A549 (cell line): ENCODE results near the gene SCGB1A1. TPM values are rescaled to one million over a fixed set of nuclear protein-coding genes. Genes with fewer than 3 reads are reported as not detected.
A peak's percentile ranks its signal among the peaks of the same experiment; 100 is the strongest.

Source experiments
- ATAC-seq, 2 experiments: fragments of 200-7000 bp in 1 of 2; fragments of >200 bp in 1 of 2; cut with Nextera tagmentation in 1 of 2; cut with Tn5 transposase in 1 of 2; 3 replicates each; pipeline versions ENCODE4 v1.8.0 to v1.9.1; 2018 to 2020; ENCODE audit warnings: mild to moderate bottlenecking in 1 of 2, moderate library complexity in 1 of 2
- CTCF ChIA-PET: fragments of 300-600 bp; sonication (Branson Sonifier 250); formaldehyde crosslinking; extraction: SDS; loops from one replicate; lab custom pipeline; 2021; ENCODE audit warnings: antibody characterized with exemption, inconsistent platforms; lab: Yijun Ruan, JAX
- POLR2A ChIA-PET: fragments of 350-600 bp; formaldehyde crosslinking; extraction: SDS; loops from one replicate; lab custom pipeline; 2021; ENCODE audit warnings: antibody characterized with exemption, inconsistent platforms; lab: Yijun Ruan, JAX
- DNase-seq, 2 experiments: peaks; one replicate each; pipeline versions ENCODE4 v3.0.0 to v3.0.0-alpha.2; 2011 to 2016; ENCODE audit warnings: low read depth in 1 of 2, low spot score in 1 of 2
- FAIRE-seq: peaks from 2 replicates; lab custom pipeline; 2011; peaks lifted over from hg19 to GRCh38; lab: Jason Lieb, UNC
- H3K27ac ChIP-seq, 2 experiments: fragments of >200 bp; sonication (Bioruptor Twin); formaldehyde crosslinking; 3 replicates each; pipeline ENCODE4 v1.5.1; 2016 to 2017
- H3K4me1 ChIP-seq: fragments of >200 bp; sonication (Bioruptor Twin); formaldehyde crosslinking; 3 replicates; pipeline ENCODE4 v1.6.1; 2016
- H3K4me2 ChIP-seq: fragments of >200 bp; sonication (Bioruptor Twin); formaldehyde crosslinking; 3 replicates; pipeline ENCODE4 v1.6.1; 2016
- H3K4me3 ChIP-seq: fragments of >200 bp; sonication (Bioruptor Twin); formaldehyde crosslinking; 3 replicates; pipeline ENCODE4 v1.5.1; 2016
- H3K9me3 ChIP-seq: fragments of >200 bp; sonication (Bioruptor Twin); formaldehyde crosslinking; 3 replicates; pipeline ENCODE4 v1.6.1; 2016
- CBX8 ChIP-seq: fragments of 200-600 bp; sonication (generic); IDR thresholded peaks from 2 replicates; pipeline ENCODE4 v1.6.1; 2016
- CEBPB ChIP-seq, 2 experiments: fragments of >200 bp in 1 of 2; sonication (Bioruptor Twin) in 1 of 2; formaldehyde crosslinking in 1 of 2; IDR thresholded peaks; 2 replicates each; pipeline ENCODE4 v1.6.1; 2012 to 2016
- CHD2 ChIP-seq: fragments of 150-350 bp; IDR thresholded peaks from 2 replicates; pipeline ENCODE4 v1.6.1; 2014; ENCODE audit warnings: low read length; ENCODE audit not compliant: partially characterized antibody
- CHD4 ChIP-seq: fragments of 200-600 bp; sonication (generic); IDR thresholded peaks from 2 replicates; pipeline ENCODE4 v1.6.1; 2016; ENCODE audit warnings: antibody characterized with exemption, mild to moderate bottlenecking, borderline replicate concordance
- CTCF ChIP-seq: fragments of >200 bp; sonication (Bioruptor Twin); formaldehyde crosslinking; IDR thresholded peaks from 3 replicates; pipeline ENCODE4 v1.5.1; 2016
- EHF ChIP-seq: fragments of 250-450 bp; sonication (Bioruptor Pico); IDR thresholded peaks from 2 replicates; pipeline ENCODE4 v1.5.0; 2020; ENCODE audit warnings: mild to moderate bottlenecking
- ESRRA ChIP-seq: fragments of 150-350 bp; IDR thresholded peaks from 2 replicates; pipeline ENCODE4 v1.6.1; 2014; ENCODE audit warnings: mild to moderate bottlenecking, low read length, borderline replicate concordance
- FOSL2 ChIP-seq, 2 experiments: fragments of 450-650 bp in 1 of 2; fragments of >200 bp in 1 of 2; sonication (Bioruptor Twin) in 1 of 2; formaldehyde crosslinking; IDR thresholded peaks; 2 replicates each; pipeline versions ENCODE4 v1.5.0 to v1.6.1; 2016 to 2020; ENCODE audit warnings: mild to moderate bottlenecking in 1 of 2, moderate library complexity in 1 of 2
- GATA3 ChIP-seq: IDR thresholded peaks from 2 replicates; pipeline ENCODE4 v1.6.1; 2012; ENCODE audit warnings: borderline replicate concordance
- HDAC2 ChIP-seq: fragments of 200-600 bp; sonication (generic); IDR thresholded peaks from 2 replicates; pipeline ENCODE4 v1.6.1; 2016
- HEYL ChIP-seq: fragments of 250-450 bp; sonication (Bioruptor Pico); IDR thresholded peaks from 2 replicates; pipeline ENCODE4 v1.8.0; 2021; ENCODE audit warnings: mild to moderate bottlenecking, moderate library complexity
- JUN ChIP-seq, 2 experiments: fragments of >200 bp; sonication (Bioruptor Twin); formaldehyde crosslinking; IDR thresholded peaks; 2 replicates in 1 of 2; 3 replicates in 1 of 2; pipeline ENCODE4 v1.6.1; 2016 to 2017
- KDM1A ChIP-seq: fragments of 200-600 bp; sonication (generic); IDR thresholded peaks from 2 replicates; pipeline ENCODE4 v1.6.1; 2016; ENCODE audit warnings: low read depth, mild to moderate bottlenecking
- KDM5A ChIP-seq: fragments of 200-600 bp; sonication (generic); IDR thresholded peaks from 2 replicates; pipeline ENCODE4 v1.6.1; 2016; ENCODE audit warnings: antibody characterized with exemption, mild to moderate bottlenecking
- MAFK ChIP-seq: fragments of 450-650 bp; IDR thresholded peaks from 2 replicates; pipeline ENCODE4 v1.6.1; 2014; ENCODE audit not compliant: partially characterized antibody
- MAX ChIP-seq: IDR thresholded peaks from 2 replicates; pipeline ENCODE4 v1.6.1; 2012
- NFE2L2 ChIP-seq: fragments of 150-350 bp; conservative IDR thresholded peaks from 2 replicates; pipeline ENCODE4 v1.6.1; 2014; ENCODE audit warnings: low read length
- PBX3 ChIP-seq: IDR thresholded peaks from 2 replicates; pipeline ENCODE4 v1.6.1; 2012
- POLR2AphosphoS2 ChIP-seq: conservative IDR thresholded peaks from 2 replicates; pipeline ENCODE4 v1.6.1; 2012; ENCODE audit warnings: low read length, improper control_type of control experiment, inconsistent platforms
- RAD21 ChIP-seq, 2 experiments: fragments of >200 bp in 1 of 2; sonication (Bioruptor Twin) in 1 of 2; formaldehyde crosslinking in 1 of 2; IDR thresholded peaks in 1 of 2; conservative IDR thresholded peaks in 1 of 2; 2 replicates in 1 of 2; 3 replicates in 1 of 2; pipeline ENCODE4 v1.6.1; 2012 to 2018; ENCODE audit warnings: inconsistent platforms in 1 of 2
- RCOR1 ChIP-seq: fragments of 150-350 bp; IDR thresholded peaks from 2 replicates; pipeline ENCODE4 v1.6.1; 2014; ENCODE audit warnings: antibody characterized with exemption, low read length, low read depth
- RNF2 ChIP-seq: fragments of 200-600 bp; sonication (generic); IDR thresholded peaks from 2 replicates; pipeline ENCODE4 v1.6.1; 2016; ENCODE audit warnings: low read depth, mild to moderate bottlenecking, antibody characterized with exemption, moderate library complexity, borderline replicate concordance
- SMC3 ChIP-seq: fragments of >200 bp; sonication (Bioruptor Twin); formaldehyde crosslinking; IDR thresholded peaks from 3 replicates; pipeline ENCODE4 v1.6.1; 2018; ENCODE audit warnings: inconsistent platforms
- TFCP2L1 ChIP-seq: fragments of 250-450 bp; sonication (Bioruptor Pico); IDR thresholded peaks from 2 replicates; pipeline ENCODE4 v1.5.0; 2021; ENCODE audit warnings: mild to moderate bottlenecking
- TP53 ChIP-seq: fragments of 250-450 bp; sonication (Bioruptor Pico); IDR thresholded peaks from 2 replicates; pipeline ENCODE4 v1.5.0; 2021; ENCODE audit warnings: mild to moderate bottlenecking, moderate library complexity
- ZNF302 ChIP-seq: fragments of 250-450 bp; sonication (Bioruptor Pico); IDR thresholded peaks from 2 replicates; pipeline ENCODE4 v1.9.0; 2021; ENCODE audit warnings: inconsistent platforms, mild to moderate bottlenecking, moderate library complexity
- ZSCAN20 ChIP-seq: fragments of 250-450 bp; sonication (Bioruptor Pico); IDR thresholded peaks from 2 replicates; pipeline ENCODE4 v1.8.0; 2022; ENCODE audit warnings: mild to moderate bottlenecking, moderate library complexity
- WGBS: methylation state at CpG from one replicate; pipeline ENCODE4 v1.1.6; 2017; ENCODE audit errors: missing lambda C conversion rate; 5-methylcytosine and 5-hydroxymethylcytosine counted together
- polyA plus RNA-seq, 4 experiments: library from polyadenylated mRNA; depleted of rRNA in 3 of 4; stranded (reverse); fragments of >200 nt; fragmentation: RNase III in 1 of 4; extraction: RNeasy Plus Mini Kit Qiagen cat#74134 plus additional on column Dnase treatment in 1 of 4; gene quantifications; 2 replicates in 3 of 4; 3 replicates in 1 of 4; pipeline ENCODE4 v1.2.3, GENCODE V29; 2011 to 2017
- TF ChIP-seq, protein P1 (sequence below): fragments of 450-650 bp; IDR thresholded peaks from 2 replicates; pipeline ENCODE4 v1.6.1; 2014; ENCODE audit warnings: antibody characterized with exemption
- TF ChIP-seq, protein P2 (sequence below): fragments of >200 bp; sonication (Bioruptor Twin); formaldehyde crosslinking; IDR thresholded peaks from 3 replicates; pipeline ENCODE4 v1.6.1; 2016

SCGB1A1 gene
- polyA plus RNA-seq, 2 of the 4 experiments (the other 2 are of a cell fraction), result 0.47 TPM; not detected in 1

GRCh38 chr11:62398011-62398994 lies 20.5 kb upstream of the SCGB1A1 start:
- no peak overlapping the region for H3K4me3 ChIP-seq
- FAIRE-seq, result no peak

GRCh38 chr11:62399172-62399877 lies 19.5 kb upstream of the SCGB1A1 start:
- ATAC-seq (no peak), FAIRE-seq (no peak), DNase-seq (no peak)
- H3K4me3 ChIP-seq, result no peak overlapping the region
- no peaks in the 10 kb centered on the region for H3K9me3 ChIP-seq
- H3K4me2 ChIP-seq, result peak overlapping the region; percentile 54
- WGBS, result 71% methylated on average over 8 of the region's 10 CpGs
- peaks cover 28% of the 10 kb centered on the region for H3K4me1 ChIP-seq
- POLR2A ChIA-PET, result interaction anchor here (1.0 kb wide), 1 partner anchor 192 kb away, joined by 3 read pairs; the partner anchor contains the start of gene TUT1
- H3K27ac ChIP-seq, result peak overlapping the region in 1 of 2 experiments; percentile 78; a peak in 3 of 6 replicates
- CTCF ChIA-PET, result interaction anchor here (1.0 to 4.6 kb wide), 9 partner anchors 9 to 161 kb away, joined by 3 to 29 read pairs (median 5); no protein-coding TSS in a partner anchor
- TF ChIP-seq HEYL (CRISPR knock-in tag), result no peak
- no peak for TF ChIP-seq RNF2
- no peak for TF ChIP-seq NFE2L2
- no peak for TF ChIP-seq ESRRA
- TF ChIP-seq HDAC2, result no peak
- no peak for TF ChIP-seq KDM1A
- no peak for TF ChIP-seq POLR2AphosphoS2
- no peak for TF ChIP-seq PBX3
- TF ChIP-seq RAD21 (conservative IDR thresholded peaks at IDR 0.05 in 1 of 2, IDR thresholded peaks at IDR 0.05 in 1 of 2), result no peak
- TF ChIP-seq TP53 (CRISPR knock-in tag), result no peak
- no peak for TF ChIP-seq CEBPB (IDR thresholded peaks at IDR 0.05)
- no peak for TF ChIP-seq ZNF302 (CRISPR knock-in tag)

More at GRCh38 chr11:62398011-62398994, 20.5 kb upstream of the SCGB1A1 start:
- peak overlapping the region; percentile 51 to 78 for H3K27ac ChIP-seq
- CTCF ChIA-PET, result interaction anchor here (1.0 to 4.6 kb wide), 7 partner anchors 8 to 162 kb away, joined by 3 to 29 read pairs (median 5); no protein-coding TSS in a partner anchor
- POLR2A ChIA-PET, result interaction anchor here (0.6 to 1.0 kb wide), 2 partner anchors 193 to 267 kb away, joined by 3 read pairs; partner anchors contain the start of genes C11orf98, CSKMT and TUT1
- H3K4me2 ChIP-seq, result peak overlapping the region; percentile 54
- DNase-seq (peak; percentile 53 to 67), ATAC-seq (peak in 1 of 2 experiments; percentile 48; a peak in 3 of 6 replicates)
- WGBS, result 58% methylated on average over 18 of the region's 22 CpGs
- TF ChIP-seq MAFK, result no peak
- no peak for TF ChIP-seq HEYL (CRISPR knock-in tag)
- no peak for TF ChIP-seq ZSCAN20 (CRISPR knock-in tag)
- no peak for TF ChIP-seq CHD2
- TF ChIP-seq CBX8, result no peak
- TF ChIP-seq GATA3, result peak; percentile 84; the same call in 1 of the 2 replicates
- TF ChIP-seq KDM5A, result no peak
- TF ChIP-seq SMC3, result no peak
- peak; percentile 65 for TF ChIP-seq MAX
- TF ChIP-seq CHD4, result no peak
- no peak for TF ChIP-seq EHF
- TF ChIP-seq, protein P1, sequence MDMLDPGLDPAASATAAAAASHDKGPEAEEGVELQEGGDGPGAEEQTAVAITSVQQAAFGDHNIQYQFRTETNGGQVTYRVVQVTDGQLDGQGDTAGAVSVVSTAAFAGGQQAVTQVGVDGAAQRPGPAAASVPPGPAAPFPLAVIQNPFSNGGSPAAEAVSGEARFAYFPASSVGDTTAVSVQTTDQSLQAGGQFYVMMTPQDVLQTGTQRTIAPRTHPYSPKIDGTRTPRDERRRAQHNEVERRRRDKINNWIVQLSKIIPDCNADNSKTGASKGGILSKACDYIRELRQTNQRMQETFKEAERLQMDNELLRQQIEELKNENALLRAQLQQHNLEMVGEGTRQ, result no peak
- TF ChIP-seq RCOR1, result no peak
- TF ChIP-seq CTCF, result no peak
- TF ChIP-seq, protein P2, sequence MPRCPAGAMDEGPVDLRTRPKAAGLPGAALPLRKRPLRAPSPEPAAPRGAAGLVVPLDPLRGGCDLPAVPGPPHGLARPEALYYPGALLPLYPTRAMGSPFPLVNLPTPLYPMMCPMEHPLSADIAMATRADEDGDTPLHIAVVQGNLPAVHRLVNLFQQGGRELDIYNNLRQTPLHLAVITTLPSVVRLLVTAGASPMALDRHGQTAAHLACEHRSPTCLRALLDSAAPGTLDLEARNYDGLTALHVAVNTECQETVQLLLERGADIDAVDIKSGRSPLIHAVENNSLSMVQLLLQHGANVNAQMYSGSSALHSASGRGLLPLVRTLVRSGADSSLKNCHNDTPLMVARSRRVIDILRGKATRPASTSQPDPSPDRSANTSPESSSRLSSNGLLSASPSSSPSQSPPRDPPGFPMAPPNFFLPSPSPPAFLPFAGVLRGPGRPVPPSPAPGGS, result no peak
- 0 out of 5 replicates have a peak, but pooled peaks of 1 of the 2 experiments have one; percentile 27 for TF ChIP-seq JUN (IDR thresholded peaks at IDR 0.05)
- no peak for TF ChIP-seq TFCP2L1 (CRISPR knock-in tag)
- TF ChIP-seq FOSL2 (IDR thresholded peaks at IDR 0.05), result no peak
- peak; percentile 79 for TF ChIP-seq FOSL2 (CRISPR knock-in tag; IDR thresholded peaks at IDR 0.05)
- no peak for TF ChIP-seq POLR2AphosphoS2
- TF ChIP-seq, all 56 proteins: peak for 4
- H3K9me3 ChIP-seq, result no peaks in the 10 kb centered on the region
- H3K4me1 ChIP-seq, result peaks cover 33% of the 10 kb centered on the region
